Measurements from ENCODE around the gene TENM4. TPM values are rescaled to one million over a fixed set of nuclear protein-coding genes. Genes with fewer than 3 reads are reported as not detected.

The TENM4 gene
- total RNA-seq, 1 donor, result 10.4 TPM

- DNase-seq (ENCODE audit: low read depth), result no peak
- no peak for TF ChIP-seq CTCF (IDR thresholded peaks at IDR 0.05; ENCODE audit: insufficient read depth, low read depth, low read length)
- H3K4me3 ChIP-seq (ENCODE audit: low read depth, low read length), result no peak overlapping the region
Measured at GRCh38 chr11:78740199-78741071, 700.4 kb downstream of the TENM4 start.

GRCh38 chr11:78737891-78738290 lies 702.9 kb downstream of the TENM4 start:
- peak; percentile 2 for DNase-seq (ENCODE audit: low read depth)
- no peak for TF ChIP-seq CTCF (IDR thresholded peaks at IDR 0.05; ENCODE audit: insufficient read depth, low read depth, low read length)
- H3K4me3 ChIP-seq (ENCODE audit: low read depth, low read length), result no peak overlapping the region

- DNase-seq (ENCODE audit: low read depth), result no peak
- no peak for TF ChIP-seq CTCF (IDR thresholded peaks at IDR 0.05; ENCODE audit: insufficient read depth, low read depth, low read length)
- H3K4me3 ChIP-seq (ENCODE audit: low read depth, low read length), result no peak overlapping the region
Measured at GRCh38 chr11:78737301-78737700, 703.5 kb downstream of the TENM4 start.

GRCh38 chr11:78735711-78736110 lies 705.1 kb downstream of the TENM4 start:
- TF ChIP-seq CTCF (IDR thresholded peaks at IDR 0.05; ENCODE audit: insufficient read depth, low read depth, low read length), result no peak
- no peak overlapping the region for H3K4me3 ChIP-seq (ENCODE audit: low read depth, low read length)

GRCh38 chr11:78733031-78733430 lies 707.8 kb downstream of the TENM4 start:
- DNase-seq (ENCODE audit: low read depth), result no peak
- no peak overlapping the region for H3K4me3 ChIP-seq (ENCODE audit: low read depth, low read length)
- TF ChIP-seq CTCF (IDR thresholded peaks at IDR 0.05; ENCODE audit: insufficient read depth, low read depth, low read length), result no peak

More at GRCh38 chr11:78735711-78736110, 705.1 kb downstream of the TENM4 start:
- DNase-seq (ENCODE audit: low read depth), result no peak

- DNase-seq (ENCODE audit: low read depth), result no peak
- no peak overlapping the region for H3K4me3 ChIP-seq (ENCODE audit: low read depth, low read length)
- no peak for TF ChIP-seq CTCF (IDR thresholded peaks at IDR 0.05; ENCODE audit: insufficient read depth, low read depth, low read length)
Measured at GRCh38 chr11:78732246-78732645, 708.6 kb downstream of the TENM4 start.
